22Rv1 (cell line): ENCODE data around the gene TRIM71.
"Not testable (repeated sequence)": the region's sequence is repeated elsewhere in the genome, so short reads cannot be mapped to it uniquely, and the experiment has no call there.

ENCODE experiments used
- ZFX ChIP-seq: fragments of 450-650 bp; IDR thresholded peaks from 2 replicates; pipeline ENCODE4 v1.6.1; 2017; ENCODE audit warnings: antibody characterized with exemption, borderline replicate concordance
- TF ChIP-seq, protein P1 (sequence below): fragments of 450-650 bp; IDR thresholded peaks from 2 replicates; pipeline ENCODE4 v1.5.1; 2017; ENCODE audit warnings: mild to moderate bottlenecking

- TF ChIP-seq, protein P1, sequence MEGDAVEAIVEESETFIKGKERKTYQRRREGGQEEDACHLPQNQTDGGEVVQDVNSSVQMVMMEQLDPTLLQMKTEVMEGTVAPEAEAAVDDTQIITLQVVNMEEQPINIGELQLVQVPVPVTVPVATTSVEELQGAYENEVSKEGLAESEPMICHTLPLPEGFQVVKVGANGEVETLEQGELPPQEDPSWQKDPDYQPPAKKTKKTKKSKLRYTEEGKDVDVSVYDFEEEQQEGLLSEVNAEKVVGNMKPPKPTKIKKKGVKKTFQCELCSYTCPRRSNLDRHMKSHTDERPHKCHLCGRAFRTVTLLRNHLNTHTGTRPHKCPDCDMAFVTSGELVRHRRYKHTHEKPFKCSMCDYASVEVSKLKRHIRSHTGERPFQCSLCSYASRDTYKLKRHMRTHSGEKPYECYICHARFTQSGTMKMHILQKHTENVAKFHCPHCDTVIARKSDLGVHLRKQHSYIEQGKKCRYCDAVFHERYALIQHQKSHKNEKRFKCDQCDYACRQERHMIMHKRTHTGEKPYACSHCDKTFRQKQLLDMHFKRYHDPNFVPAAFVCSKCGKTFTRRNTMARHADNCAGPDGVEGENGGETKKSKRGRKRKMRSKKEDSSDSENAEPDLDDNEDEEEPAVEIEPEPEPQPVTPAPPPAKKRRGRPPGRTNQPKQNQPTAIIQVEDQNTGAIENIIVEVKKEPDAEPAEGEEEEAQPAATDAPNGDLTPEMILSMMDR = peak; percentile 57
- not testable (repeated sequence) for TF ChIP-seq ZFX
Observed at GRCh38 chr3:32902887-32903371, 85.1 kb downstream of the TRIM71 start.
